Measurements from ENCODE around the gene PPTC7. TPM values are rescaled to one million over a fixed set of nuclear protein-coding genes. Genes with fewer than 3 reads are reported as not detected.

The PPTC7 gene
- total RNA-seq, 1 experiment from 2014 or later: 18.3 TPM

GRCh38 chr12:110622582-110622981 is 39.5 kb upstream of the PPTC7 start:
- Histone ChIP-seq H3K4me3 (no peak overlapping the region), H3K4me2 (no peak overlapping the region), H3F3A (ENCODE audit: insufficient read depth, low read depth) (no peaks in the 10 kb centered on the region), H3K9me2 (ENCODE audit: insufficient read depth) (no peaks in the 10 kb centered on the region), H3K4me1 (replicated peaks; ENCODE audit: insufficient read depth) (no peaks in the 10 kb centered on the region), H2AFZ (no peak overlapping the region), H4K20me1 (ENCODE audit: insufficient read depth) (no peaks in the 10 kb centered on the region), H3K9me3 (ENCODE audit: insufficient read depth, low read depth) (no peaks in the 10 kb centered on the region), H3K27ac (no peak overlapping the region), H3K79me2 (ENCODE audit: low read depth) (no peaks in the 10 kb centered on the region), H3K27me3 (ENCODE audit: insufficient read depth, low read depth) (no peaks in the 10 kb centered on the region), H3K36me3 (ENCODE audit: low read depth) (no peaks in the 10 kb centered on the region)
- no peak for DNase-seq
- TF ChIP-seq CTCF (conservative IDR thresholded peaks at IDR 0.05) (no peak), EZH2 (IDR thresholded peaks at IDR 0.05; ENCODE audit: low read depth) (no peak)
- intact Hi-C loops (cut with micrococcal nuclease; ENCODE audit: unreplicated experiment): no loop called here
- no TSS peak for BruUV-seq (replicated peaks)
- ChIA-PET CTCF (no interaction called here), POLR2A (ENCODE audit: unreplicated experiment) (no interaction called here)

- intact Hi-C loops (cut with micrococcal nuclease; ENCODE audit: unreplicated experiment): no loop called here
- H3K9me3 ChIP-seq (ENCODE audit: insufficient read depth, low read depth): no peaks in the 10 kb centered on the region
- H3K4me2 ChIP-seq: no peak overlapping the region
- no peaks in the 10 kb centered on the region for H3K36me3 ChIP-seq (ENCODE audit: low read depth)
- TF ChIP-seq EZH2 (IDR thresholded peaks at IDR 0.05; ENCODE audit: low read depth): no peak
- no peak for TF ChIP-seq CTCF (conservative IDR thresholded peaks at IDR 0.05)
- no peak overlapping the region for H3K4me3 ChIP-seq
- peaks cover 10% of the 10 kb centered on the region for H3K4me1 ChIP-seq (replicated peaks; ENCODE audit: insufficient read depth)
- CTCF ChIA-PET: interaction anchor here (0.6 kb wide), 1 partner anchor 35 kb away, joined by 10 read pairs; no protein-coding TSS in a partner anchor
- no peaks in the 10 kb centered on the region for H3K27me3 ChIP-seq (ENCODE audit: insufficient read depth, low read depth)
- H4K20me1 ChIP-seq (ENCODE audit: insufficient read depth): no peaks in the 10 kb centered on the region
- no peak overlapping the region for H3K27ac ChIP-seq
- H3K9me2 ChIP-seq (ENCODE audit: insufficient read depth): no peaks in the 10 kb centered on the region
- H3F3A ChIP-seq (ENCODE audit: insufficient read depth, low read depth): no peaks in the 10 kb centered on the region
- no peak overlapping the region for H2AFZ ChIP-seq
- no peak for DNase-seq
- POLR2A ChIA-PET (ENCODE audit: unreplicated experiment): interaction anchor here (0.6 kb wide), 1 partner anchor 50 kb away, joined by 5 read pairs; no protein-coding TSS in a partner anchor
- peaks cover 9% of the 10 kb centered on the region; the same call in 1 of the 2 replicates for H3K79me2 ChIP-seq (ENCODE audit: low read depth)
- BruUV-seq (replicated peaks): no TSS peak
Measured at GRCh38 chr12:110619534-110619953, 36.4 kb upstream of the PPTC7 start.

DNA sequence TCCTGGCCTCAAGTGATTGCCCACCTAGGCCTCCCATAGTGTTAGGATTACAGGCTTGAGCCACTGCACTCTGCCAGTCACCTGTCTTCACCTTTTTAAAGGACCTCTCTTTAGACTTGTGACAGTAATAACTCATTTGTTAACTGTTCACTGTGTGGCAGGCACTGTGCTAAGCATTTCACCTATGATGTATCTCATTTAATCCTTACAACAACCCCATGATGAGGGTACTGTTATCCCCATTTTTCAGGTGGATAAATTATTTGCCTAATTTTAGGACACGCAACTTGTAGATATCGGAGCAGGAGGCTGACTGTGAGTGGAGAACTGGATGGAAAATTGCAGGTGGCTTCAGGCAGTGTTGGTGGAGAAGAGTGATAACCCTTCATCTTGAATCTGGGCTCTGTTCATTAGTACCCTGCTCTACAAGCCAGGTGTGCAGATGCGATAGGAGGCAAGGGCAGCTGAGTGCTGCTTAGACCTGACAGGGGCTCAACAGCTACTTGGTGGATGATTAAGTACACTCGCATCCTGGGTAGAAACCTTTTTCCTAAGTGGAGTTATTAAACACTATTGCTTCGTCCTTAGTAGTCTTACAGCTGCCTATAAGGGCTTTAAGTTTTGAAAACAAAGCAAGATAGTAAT is 33.5 kb upstream of the PPTC7 start:
- H3K9me3 ChIP-seq (ENCODE audit: insufficient read depth, low read depth): no peaks in the 10 kb centered on the region
- ChIA-PET CTCF (no interaction called here), POLR2A (ENCODE audit: unreplicated experiment) (interaction anchor here (0.6 kb wide), 1 partner anchor 809 kb away, joined by 3 read pairs; no protein-coding TSS in a partner anchor)
- H3K4me3 ChIP-seq: no peak overlapping the region
- no peaks in the 10 kb centered on the region for H3K27me3 ChIP-seq (ENCODE audit: insufficient read depth, low read depth)
- H4K20me1 ChIP-seq (ENCODE audit: insufficient read depth): no peaks in the 10 kb centered on the region
- TF ChIP-seq EZH2 (IDR thresholded peaks at IDR 0.05; ENCODE audit: low read depth): no peak
- no peak for TF ChIP-seq CTCF (conservative IDR thresholded peaks at IDR 0.05)
- H3K4me2 ChIP-seq: no peak overlapping the region
- H3F3A ChIP-seq (ENCODE audit: insufficient read depth, low read depth): 0 out of 2 replicates have a peak, but pooled peaks cover 5% of the 10 kb centered on the region
- DNase-seq: no peak
- intact Hi-C loops (cut with micrococcal nuclease; ENCODE audit: unreplicated experiment): no loop called here
- H2AFZ ChIP-seq: no peak overlapping the region
- H3K36me3 ChIP-seq (ENCODE audit: low read depth): no peaks in the 10 kb centered on the region
- peaks cover 12% of the 10 kb centered on the region for H3K4me1 ChIP-seq (replicated peaks; ENCODE audit: insufficient read depth)
- H3K27ac ChIP-seq: no peak overlapping the region
- peaks cover 14% of the 10 kb centered on the region; the same call in 1 of the 2 replicates for H3K79me2 ChIP-seq (ENCODE audit: low read depth)
- H3K9me2 ChIP-seq (ENCODE audit: insufficient read depth): no peaks in the 10 kb centered on the region
- no TSS peak for BruUV-seq (replicated peaks)
